NCI-H1694 (cell line): ENCODE results near the gene FBXW7.

Experiments used
- DNase-seq: peaks from one replicate; lab custom pipeline; 2025; lab: John Stamatoyannopoulos, UW

Gene FBXW7

GRCh38 chr4:152369902-152370295 lies 166.0 kb downstream of the FBXW7 start:
- no peak for DNase-seq

DNA sequence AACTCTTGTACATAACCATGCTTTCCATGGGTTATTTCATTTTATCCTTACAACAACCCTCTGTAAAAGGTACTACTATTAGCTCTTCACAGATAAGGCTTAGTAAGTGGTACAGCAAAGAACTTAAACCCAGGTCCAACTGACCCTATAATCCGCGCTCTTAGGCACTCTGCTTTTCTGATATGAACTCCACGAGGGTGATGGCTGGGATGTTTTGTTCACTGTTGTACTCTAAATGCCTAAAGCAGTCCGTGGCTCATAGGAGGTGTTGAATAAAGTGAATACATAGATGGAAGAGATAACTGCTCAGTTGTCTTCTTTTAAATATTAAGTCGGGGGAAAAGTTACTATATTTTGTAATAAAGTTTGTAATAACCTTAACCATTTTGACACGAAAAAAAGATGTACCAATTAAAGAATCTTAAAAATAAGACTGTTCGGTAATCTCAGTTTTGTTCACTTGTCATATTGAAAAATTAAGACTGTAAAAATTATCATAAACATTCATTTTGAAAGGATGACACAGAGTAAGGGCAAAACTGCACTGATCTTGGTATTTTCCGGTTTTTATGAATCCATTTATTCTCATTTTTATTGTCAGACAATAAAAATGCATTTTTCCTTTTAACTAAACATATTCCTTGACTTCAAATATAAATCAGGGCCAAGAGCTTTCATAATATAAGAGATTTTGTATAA lies 166.5 kb downstream of the FBXW7 start:
- no peak for DNase-seq

GRCh38 chr4:152368001-152368400 lies 167.9 kb downstream of the FBXW7 start:
- DNase-seq = no peak

- no peak for DNase-seq
These were observed 171.0 kb downstream of the FBXW7 start for GRCh38 chr4:152364883-152365282.

- no peak for DNase-seq
These were observed 171.5 kb downstream of the FBXW7 start for GRCh38 chr4:152364383-152364782.

DNA sequence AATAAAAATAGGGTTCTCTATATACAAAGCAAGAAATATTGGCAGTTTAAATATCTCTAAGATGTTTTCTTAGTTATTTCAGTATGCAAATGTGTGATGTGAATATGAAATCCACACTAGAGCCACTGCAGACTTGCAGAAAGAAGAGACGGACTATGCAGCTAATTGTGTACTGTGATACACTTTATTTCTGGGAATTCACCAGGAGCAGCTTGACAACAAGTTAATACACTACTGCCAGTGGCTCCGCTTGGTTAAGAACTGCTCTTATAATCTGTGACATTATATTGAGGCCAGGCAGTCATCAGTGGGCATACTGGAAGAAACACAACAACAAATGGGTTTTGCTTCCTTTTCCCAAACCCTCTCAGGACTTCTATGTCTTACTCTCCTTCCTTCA lies 172.0 kb downstream of the FBXW7 start:
- DNase-seq = no peak

GRCh38 chr4:152363086-152363485 lies 172.8 kb downstream of the FBXW7 start:
- DNase-seq = no peak

DNA sequence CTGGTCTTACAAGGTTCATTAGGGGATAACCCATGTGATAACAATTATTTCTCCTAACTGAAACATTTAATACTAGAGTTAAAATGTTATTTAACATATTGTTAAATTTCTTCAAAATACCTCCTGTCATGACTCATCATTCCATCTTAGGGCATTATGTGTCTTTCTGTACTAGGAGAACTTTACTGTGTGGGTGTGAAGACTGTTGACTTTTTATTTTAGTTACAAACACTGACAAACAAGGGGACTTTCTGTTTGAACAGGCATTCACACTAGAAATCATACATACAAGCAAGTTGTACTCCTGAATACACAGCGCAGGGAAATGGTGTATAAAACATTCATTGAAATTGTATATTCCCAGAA lies 175.9 kb downstream of the FBXW7 start:
- DNase-seq = no peak

DNA sequence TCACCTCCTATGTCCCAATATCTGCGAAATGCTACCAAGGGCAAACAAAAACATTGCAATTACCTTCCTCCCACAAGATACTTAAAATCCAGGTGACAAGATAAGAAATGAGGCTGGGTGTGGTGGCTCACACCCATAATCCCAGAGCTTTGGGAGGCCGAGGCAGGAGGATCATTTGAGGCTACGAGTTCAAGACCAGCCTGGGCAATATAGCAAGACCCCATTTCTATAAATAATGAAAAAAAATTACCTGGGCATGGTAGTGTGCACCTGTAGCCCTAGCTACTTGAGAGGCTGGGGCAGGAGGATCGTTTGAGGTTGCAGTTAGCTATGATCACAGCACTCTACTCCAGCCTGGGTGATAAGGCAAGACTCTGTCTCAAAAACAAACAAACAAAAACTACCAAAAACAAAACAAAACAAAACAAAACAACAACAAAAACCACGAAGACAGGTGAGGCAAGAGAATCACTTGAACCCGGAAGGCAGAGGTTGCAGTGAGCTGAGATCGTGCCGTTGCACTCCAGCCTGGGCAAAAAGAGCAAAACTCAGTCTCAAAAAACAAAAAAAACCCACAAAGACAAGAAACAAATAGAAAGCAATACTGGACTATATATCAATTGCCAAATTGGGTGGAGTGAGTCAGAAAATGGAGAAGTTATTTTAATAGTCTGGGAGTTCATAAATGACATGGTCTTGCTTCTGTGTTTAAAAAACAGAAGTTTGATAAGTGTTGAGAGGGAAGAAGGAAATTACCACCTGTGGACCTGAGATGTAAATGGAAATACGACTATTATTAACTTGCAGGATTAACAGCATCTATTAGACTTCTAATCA lies 176.5 kb downstream of the FBXW7 start:
- no peak for DNase-seq

DNA sequence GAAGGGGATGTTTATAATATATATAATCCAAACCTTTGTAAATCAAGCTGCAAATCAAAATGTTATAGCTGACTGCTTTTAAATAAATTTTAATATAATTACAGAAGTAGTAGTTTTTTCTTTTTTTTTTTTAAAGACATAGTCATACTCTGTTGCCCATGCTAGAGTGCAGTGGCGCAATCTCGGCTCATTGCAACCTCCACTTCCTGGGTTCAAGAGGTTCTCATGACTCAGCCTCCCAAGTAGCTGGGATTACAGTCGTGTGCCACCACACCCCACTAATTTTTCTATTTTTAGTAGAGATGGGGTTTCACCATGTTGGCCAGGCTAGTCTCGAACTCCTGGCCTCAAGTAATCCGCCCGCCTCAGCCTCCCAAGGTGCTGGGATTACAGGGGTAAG lies 178.7 kb downstream of the FBXW7 start:
- no peak for DNase-seq

DNA sequence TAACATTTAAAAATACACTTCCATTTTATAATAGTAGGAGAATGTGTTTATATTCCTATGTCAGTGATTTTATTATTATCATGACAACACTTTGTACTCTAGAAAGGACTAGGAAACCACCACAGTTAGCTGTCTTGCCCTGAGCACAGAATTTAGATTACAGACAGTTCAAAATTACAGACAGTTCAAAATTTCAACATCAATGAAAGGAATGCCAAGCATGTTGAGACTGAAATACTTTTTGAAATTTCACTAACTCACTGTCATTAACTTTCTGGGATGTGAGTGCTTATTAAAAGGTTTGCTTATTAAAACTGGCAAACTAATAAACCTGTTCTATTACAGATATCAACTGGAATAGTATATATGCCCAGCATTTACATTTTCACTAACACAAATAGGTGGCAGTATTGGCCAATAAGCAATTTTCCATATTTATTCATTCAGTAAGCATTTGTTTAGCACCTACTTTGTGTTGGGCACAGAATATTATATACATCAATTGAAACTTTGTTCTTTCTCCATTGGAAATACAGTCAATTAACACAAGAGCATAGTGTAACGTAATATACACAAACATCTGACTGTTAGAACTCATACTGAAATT lies 179.4 kb downstream of the FBXW7 start:
- DNase-seq = no peak

DNA sequence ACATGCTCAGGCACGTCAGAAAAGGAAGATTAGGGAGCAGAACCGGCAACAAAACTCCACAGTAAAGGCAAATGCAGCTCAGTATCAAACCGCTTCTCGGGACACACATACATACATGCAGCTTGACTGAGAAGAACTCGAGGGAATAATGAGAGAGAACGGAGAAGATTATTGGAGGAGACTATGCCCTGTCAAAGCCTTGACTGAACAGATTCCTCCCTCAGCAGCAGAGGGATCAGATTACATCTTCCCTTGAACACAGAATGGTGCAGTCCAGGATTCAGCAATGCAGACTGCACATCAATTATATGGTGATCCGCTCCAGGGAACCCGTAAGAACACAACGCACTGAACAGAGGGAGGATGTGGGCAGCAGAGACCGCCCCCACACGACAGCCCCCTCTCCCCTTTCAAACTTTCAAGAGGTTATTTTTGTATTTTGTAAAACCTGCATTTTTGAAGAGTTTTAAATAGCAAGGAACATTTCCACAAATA lies 183.2 kb downstream of the FBXW7 start:
- peak; percentile 77 for DNase-seq

DNA sequence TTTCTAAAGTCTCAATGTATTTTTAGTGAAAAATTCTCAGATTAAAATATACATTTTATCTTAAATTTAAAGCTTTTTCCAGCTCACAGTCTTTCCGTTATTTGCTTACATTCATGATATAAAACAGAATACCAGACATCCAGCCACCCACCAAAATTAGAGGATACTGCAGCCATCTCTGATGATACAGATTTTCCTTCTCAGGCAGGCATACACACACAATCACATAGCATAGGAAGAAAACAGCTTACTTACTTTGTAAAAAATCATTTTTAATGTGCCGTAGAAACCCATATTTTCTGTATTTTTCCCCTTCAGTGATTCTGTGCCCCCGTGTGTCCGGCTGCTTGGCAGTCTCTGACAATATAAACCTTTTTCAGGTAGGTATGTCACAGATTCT lies 183.7 kb downstream of the FBXW7 start:
- DNase-seq = no peak

DNA sequence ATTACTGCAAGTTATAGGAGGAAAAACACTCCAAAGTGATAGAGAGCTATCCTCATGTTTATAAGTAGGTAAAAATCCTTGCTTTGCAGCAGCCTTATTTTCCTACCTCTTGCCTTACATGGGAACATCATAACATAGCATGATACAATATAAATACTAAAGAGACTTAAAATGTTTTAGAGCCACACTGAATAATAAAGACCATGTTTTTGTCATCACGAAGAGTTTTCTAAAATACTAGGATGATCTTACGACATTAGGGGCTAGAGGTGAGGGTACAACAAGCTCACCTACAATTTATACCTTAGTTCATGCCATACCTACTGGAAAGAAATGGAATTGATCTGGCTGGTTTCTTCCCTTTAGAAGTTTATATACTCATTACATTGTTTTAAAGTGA lies 184.8 kb downstream of the FBXW7 start:
- no peak for DNase-seq

GRCh38 chr4:152348670-152349069 lies 187.2 kb downstream of the FBXW7 start:
- DNase-seq = no peak

GRCh38 chr4:152346979-152347378 lies 188.9 kb downstream of the FBXW7 start:
- no peak for DNase-seq

- no peak for DNase-seq
These were observed 189.4 kb downstream of the FBXW7 start for GRCh38 chr4:152346526-152346925.

DNA sequence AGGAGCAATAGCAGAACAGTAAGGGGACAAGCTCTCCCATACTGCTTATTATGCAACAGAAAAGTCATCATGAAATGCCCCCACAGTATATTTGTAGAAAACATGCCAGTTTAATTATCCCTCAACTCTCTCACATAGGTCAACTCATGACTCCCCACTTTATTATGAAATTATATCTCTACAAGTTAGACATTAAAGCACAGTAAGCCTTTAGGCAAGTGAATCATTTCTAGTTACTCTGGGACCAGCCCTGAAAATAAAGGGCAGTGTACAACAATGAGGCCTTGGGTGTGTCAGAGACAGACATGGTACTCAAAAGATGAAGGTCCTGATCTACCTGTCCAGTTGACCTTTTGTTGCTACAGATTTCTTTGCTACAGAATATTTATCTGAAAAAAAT lies 191.9 kb downstream of the FBXW7 start:
- DNase-seq = no peak

DNA sequence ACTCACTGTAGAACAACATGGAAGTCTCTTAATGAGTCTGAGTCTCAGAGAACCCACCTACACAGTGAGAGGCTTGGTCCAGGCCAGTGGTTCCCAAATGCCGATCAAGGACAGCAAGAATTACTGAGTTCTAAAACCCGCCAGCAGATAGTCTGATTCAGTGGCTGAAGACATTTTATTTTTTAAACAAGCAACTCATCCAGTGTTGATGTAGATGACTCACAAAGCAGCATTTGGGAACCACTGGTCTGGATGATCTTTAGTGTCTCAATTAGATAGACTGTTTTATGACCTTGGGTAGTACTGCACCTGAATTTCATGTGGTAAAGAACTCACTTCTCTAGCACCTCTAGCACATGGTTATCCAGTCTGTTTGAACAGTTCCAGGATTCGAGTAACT lies 193.6 kb downstream of the FBXW7 start:
- no peak for DNase-seq

GRCh38 chr4:152340818-152341217 lies 195.1 kb downstream of the FBXW7 start:
- no peak for DNase-seq

- DNase-seq = no peak
These were observed 196.3 kb downstream of the FBXW7 start for GRCh38 chr4:152339576-152339975.

DNA sequence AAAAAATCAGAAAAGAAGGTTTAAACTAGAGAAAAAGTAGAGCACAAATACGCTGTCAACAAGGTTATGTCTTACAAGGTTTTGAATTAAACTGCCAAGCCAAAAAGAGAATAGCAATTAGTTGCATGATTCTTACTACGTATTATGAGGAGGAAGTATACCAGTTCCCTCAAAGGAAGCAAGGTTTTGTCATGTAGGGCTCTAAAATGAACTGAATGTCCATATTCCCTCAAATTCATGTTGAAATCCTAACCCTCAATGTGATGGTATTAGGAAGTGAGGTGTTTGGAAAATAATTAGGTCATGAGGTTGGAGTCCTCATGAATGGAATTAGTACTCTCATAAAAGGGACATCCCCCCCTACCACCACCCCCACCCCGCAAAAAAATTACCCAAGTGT lies 201.0 kb downstream of the FBXW7 start:
- no peak for DNase-seq

GRCh38 chr4:152331042-152331441 lies 204.8 kb downstream of the FBXW7 start:
- no peak for DNase-seq
